ENCODE data around the gene AUTS2. TPM values are rescaled to one million over a fixed set of nuclear protein-coding genes. Genes with fewer than 3 reads are reported as not detected.

The AUTS2 gene
- total RNA-seq, 1 donor from 2014 or later = 53.0 TPM

GRCh38 chr7:70595755-70596597 is 997.7 kb downstream of the AUTS2 start:
- DNase-seq (ENCODE audit: extremely low spot score in 2 of 2) = no peak
- H3K27me3 ChIP-seq = no peaks in the 10 kb centered on the region
- H3K36me3 ChIP-seq = no peaks in the 10 kb centered on the region
- TF ChIP-seq POLR2AphosphoS5 (IDR thresholded peaks at IDR 0.05; ENCODE audit: insufficient read depth in 1 of 2, low read depth in 1 of 2) (no peak), CTCF (IDR thresholded peaks at IDR 0.05) (no peak), POLR2A (IDR thresholded peaks at IDR 0.05) (no peak)
- peaks cover 17% of the 10 kb centered on the region for H3K4me1 ChIP-seq
- no peaks in the 10 kb centered on the region for H3K9me3 ChIP-seq
- H3K27ac ChIP-seq = no peak overlapping the region
- intact Hi-C loops (cut with DNase I) = no loop called here
- H3K4me3 ChIP-seq = peak overlapping the region; percentile 40 to 44

DNA sequence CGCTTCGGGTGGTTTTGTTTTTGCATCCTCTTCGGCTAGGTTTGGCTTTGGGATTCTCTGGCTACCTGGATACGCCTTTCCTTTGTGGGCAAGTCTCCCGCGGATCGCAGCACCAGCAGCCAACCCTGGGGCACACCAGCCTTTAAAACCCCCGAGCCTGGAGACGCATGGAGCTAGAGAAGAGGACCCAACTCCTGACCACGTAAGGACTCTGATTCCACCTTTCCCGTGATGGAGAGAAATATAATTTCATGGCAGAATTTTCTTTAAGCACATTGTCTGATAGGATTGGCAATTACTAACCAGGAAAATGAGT is 998.3 kb downstream of the AUTS2 start:
- no peak for DNase-seq (ENCODE audit: extremely low spot score in 2 of 2)
- TF ChIP-seq POLR2A (IDR thresholded peaks at IDR 0.05) = no peak
- TF ChIP-seq POLR2AphosphoS5 (IDR thresholded peaks at IDR 0.05; ENCODE audit: insufficient read depth in 1 of 2, low read depth in 1 of 2) = no peak
- peak overlapping the region; percentile 40 to 44 for H3K4me3 ChIP-seq
- intact Hi-C loops (cut with DNase I) = no loop called here
- peaks cover 17% of the 10 kb centered on the region for H3K4me1 ChIP-seq
- H3K36me3 ChIP-seq = no peaks in the 10 kb centered on the region
- H3K27me3 ChIP-seq = no peaks in the 10 kb centered on the region
- H3K9me3 ChIP-seq = no peaks in the 10 kb centered on the region
- no peak overlapping the region for H3K27ac ChIP-seq

GRCh38 chr7:70597066-70597465 is 998.8 kb downstream of the AUTS2 start:
- no peak overlapping the region for H3K4me3 ChIP-seq
- no peak overlapping the region for H3K27ac ChIP-seq

GRCh38 chr7:70598976-70599375 is 1000.7 kb downstream of the AUTS2 start:
- DNase-seq (ENCODE audit: extremely low spot score in 2 of 2) = no peak
- Histone ChIP-seq H3K27ac (no peak overlapping the region), H3K9me3 (no peaks in the 10 kb centered on the region), H3K36me3 (no peaks in the 10 kb centered on the region), H3K4me1 (peaks cover 17% of the 10 kb centered on the region), H3K27me3 (no peaks in the 10 kb centered on the region), H3K4me3 (no peak overlapping the region)
- intact Hi-C loops (cut with DNase I) = no loop called here
- TF ChIP-seq POLR2AphosphoS5 (IDR thresholded peaks at IDR 0.05; ENCODE audit: insufficient read depth in 1 of 2, low read depth in 1 of 2) = peak in 1 of 2 donors; percentile 77
- no peak for TF ChIP-seq CTCF (IDR thresholded peaks at IDR 0.05)

More at GRCh38 chr7:70597066-70597465, 998.8 kb downstream of the AUTS2 start:
- no peak for TF ChIP-seq POLR2A (IDR thresholded peaks at IDR 0.05)
- TF ChIP-seq POLR2AphosphoS5 (IDR thresholded peaks at IDR 0.05; ENCODE audit: insufficient read depth in 1 of 2, low read depth in 1 of 2) = no peak
- TF ChIP-seq CTCF (IDR thresholded peaks at IDR 0.05) = no peak
- Histone ChIP-seq H3K36me3 (no peaks in the 10 kb centered on the region), H3K4me1 (peaks cover 17% of the 10 kb centered on the region), H3K9me3 (no peaks in the 10 kb centered on the region), H3K27me3 (no peaks in the 10 kb centered on the region)
- DNase-seq (ENCODE audit: extremely low spot score in 2 of 2) = no peak
- intact Hi-C loops (cut with DNase I) = no loop called here

DNA sequence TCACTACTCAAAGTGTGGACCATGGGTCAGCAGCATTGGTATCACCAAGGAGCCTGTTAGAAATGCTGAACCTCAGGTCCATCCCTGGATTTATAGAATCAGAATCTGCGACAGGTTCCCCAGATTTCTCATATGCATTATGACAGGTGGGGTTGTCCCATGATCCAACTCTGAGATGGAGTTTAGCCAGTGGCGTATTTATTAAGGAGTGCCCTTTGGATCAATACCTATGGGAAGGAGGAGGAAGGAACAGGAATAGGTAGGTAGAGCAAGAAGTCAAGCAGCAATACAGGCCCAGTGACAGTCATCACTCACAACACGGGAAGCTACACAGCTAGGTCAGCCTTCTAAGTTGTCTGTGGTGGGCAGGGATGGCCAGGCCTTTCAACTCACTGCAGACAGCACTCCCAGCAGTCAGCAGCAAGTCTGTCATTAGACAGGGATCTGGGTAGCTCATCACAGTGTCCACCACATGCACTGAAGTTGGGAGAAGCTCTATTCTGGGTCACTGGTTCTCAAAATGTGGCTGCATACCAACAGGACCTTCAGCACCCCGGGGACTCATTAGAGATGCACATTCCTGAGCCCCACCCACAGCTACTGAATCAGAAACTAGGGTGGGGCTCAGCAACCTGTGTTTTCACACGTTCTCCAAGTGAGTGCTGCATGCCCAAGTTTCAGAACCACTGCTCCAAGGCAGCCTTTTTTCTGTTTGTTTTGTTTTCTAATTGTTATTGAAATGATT is 1001.3 kb downstream of the AUTS2 start:
- no peak for TF ChIP-seq POLR2A (IDR thresholded peaks at IDR 0.05)
- TF ChIP-seq POLR2AphosphoS5 (IDR thresholded peaks at IDR 0.05; ENCODE audit: insufficient read depth in 1 of 2, low read depth in 1 of 2) = no peak
- TF ChIP-seq CTCF (IDR thresholded peaks at IDR 0.05) = no peak
- H3K9me3 ChIP-seq = no peaks in the 10 kb centered on the region
- DNase-seq (ENCODE audit: extremely low spot score in 2 of 2) = no peak
- intact Hi-C loops (cut with DNase I) = no loop called here
- H3K4me1 ChIP-seq = peaks cover 17% of the 10 kb centered on the region
- no peak overlapping the region for H3K27ac ChIP-seq
- no peak overlapping the region for H3K4me3 ChIP-seq
- no peaks in the 10 kb centered on the region for H3K36me3 ChIP-seq
- H3K27me3 ChIP-seq = no peaks in the 10 kb centered on the region

Measured in vagina (tissue), 2 donors.